HepG2 (cell line): ENCODE measurements around the gene FLRT2. TPM values are rescaled to one million over a fixed set of nuclear protein-coding genes. Genes with fewer than 3 reads are reported as not detected.

Experiments used
- ATAC-seq: fragments of 200-7000 bp; cut with Tn5 transposase; 3 replicates; pipeline ENCODE4 v1.9.1; 2020; ENCODE audit warnings: mild to moderate bottlenecking, moderate library complexity
- BruUV-seq: library from RNA; stranded (reverse); fragments of 400-500 nt; replicated peaks from 2 replicates; lab custom pipeline; 2021; lab: Mats Ljungman, UMichigan
- CTCF ChIA-PET: fragments of 300-600 bp; formaldehyde crosslinking; extraction: SDS; loops from one replicate; lab custom pipeline; 2021; ENCODE audit warnings: low total read pairs, inconsistent platforms, low intra/inter-chr PET ratio; lab: Yijun Ruan, JAX
- POLR2A ChIA-PET: fragments of 350-600 bp; sonication (Branson Sonifier 250); formaldehyde crosslinking; loops from one replicate; lab custom pipeline; 2020; ENCODE audit warnings: antibody characterized with exemption, inconsistent platforms; lab: Yijun Ruan, JAX
- DNase-seq: peaks from one replicate; pipeline ENCODE4 v3.0.0-alpha.2; 2015; ENCODE audit warnings: low spot score
- FAIRE-seq: peaks from 3 replicates; lab custom pipeline; 2011; peaks lifted over from hg19 to GRCh38; lab: Jason Lieb, UNC
- H2AFZ ChIP-seq: one replicate; pipeline ENCODE4 v1.6.1; 2011; ENCODE audit warnings: low read length, inconsistent platforms
- H3K27ac ChIP-seq: fragments of 300-600 bp; 3 replicates; pipeline ENCODE4 v1.8.0; 2011; ENCODE audit warnings: mixed run types, mild to moderate bottlenecking, mixed read lengths, low read length, inconsistent platforms; ENCODE audit not compliant: insufficient read depth; ENCODE audit errors: extremely low read length
- H3K27me3 ChIP-seq, 2 experiments: fragments of 200-600 bp in 1 of 2; 2 replicates in 1 of 2; 3 replicates in 1 of 2; pipeline versions ENCODE4 v1.6.0 to v1.8.0; 2011; ENCODE audit warnings: low read length in 2 of 2, mild to moderate bottlenecking in 2 of 2, moderate library complexity in 2 of 2, inconsistent platforms in 1 of 2; ENCODE audit not compliant: insufficient read depth in 2 of 2, control insufficient read depth in 1 of 2
- H3K36me3 ChIP-seq, 2 experiments: fragments of 200-600 bp in 1 of 2; replicated peaks in 1 of 2; 2 replicates in 1 of 2; 3 replicates in 1 of 2; pipeline versions ENCODE4 v1.5.1 to v1.8.0; 2011; ENCODE audit warnings: low read length in 2 of 2, inconsistent platforms in 1 of 2; ENCODE audit not compliant: insufficient read depth in 2 of 2, control insufficient read depth in 1 of 2
- H3K4me1 ChIP-seq: 2 replicates; pipeline ENCODE4 v1.5.1; 2012; ENCODE audit warnings: low read length, inconsistent platforms; ENCODE audit not compliant: insufficient read depth
- H3K4me2 ChIP-seq: 2 replicates; pipeline ENCODE4 v1.6.0; 2011; ENCODE audit warnings: low read depth, low read length, inconsistent platforms
- H3K4me3 ChIP-seq, 3 experiments: fragments of 200-600 bp in 1 of 3; sonication (generic), shearing (Covaris generic) in 1 of 3; replicated peaks in 1 of 3; 2 replicates each; pipeline ENCODE4 v1.5.1; 2011 to 2016; ENCODE audit warnings: low read length in 3 of 3, inconsistent platforms in 2 of 3, low read depth in 2 of 3, mild to moderate bottlenecking in 2 of 3, control low read depth in 1 of 3, mixed read lengths in 1 of 3; ENCODE audit not compliant: insufficient read depth in 1 of 3
- H3K79me2 ChIP-seq: one replicate; pipeline ENCODE4 v1.6.1; 2011; ENCODE audit warnings: low read length, inconsistent platforms; ENCODE audit not compliant: insufficient read depth
- H3K9ac ChIP-seq: 2 replicates; pipeline ENCODE4 v1.6.0; 2011; ENCODE audit warnings: mild to moderate bottlenecking, low read depth, low read length, inconsistent platforms; ENCODE audit not compliant: insufficient read depth
- H3K9me3 ChIP-seq: 2 replicates; pipeline ENCODE4 v1.5.1; 2012; ENCODE audit warnings: mild to moderate bottlenecking, low read length
- H4K20me1 ChIP-seq: 2 replicates; pipeline ENCODE4 v1.6.0; 2011; ENCODE audit warnings: inconsistent platforms, mild to moderate bottlenecking, low read length, moderate library complexity; ENCODE audit not compliant: insufficient read depth
- CEBPZ ChIP-seq: IDR thresholded peaks from 2 replicates; pipeline ENCODE4 v1.6.1; 2012; ENCODE audit warnings: low read length, improper control_type of control experiment
- HOXD1 ChIP-seq: sonication (generic); formaldehyde crosslinking; IDR thresholded peaks from 2 replicates; pipeline ENCODE4 v1.5.0; 2020; ENCODE audit warnings: missing genetic modification reagents
- LRRFIP1 ChIP-seq: sonication (generic); formaldehyde crosslinking; conservative IDR thresholded peaks from 2 replicates; pipeline ENCODE4 v1.4.0; 2020; ENCODE audit warnings: missing genetic modification reagents
- NRL ChIP-seq: sonication (generic); formaldehyde crosslinking; IDR thresholded peaks from 2 replicates; pipeline ENCODE4 v1.5.0; 2020; ENCODE audit warnings: missing genetic modification reagents, mild to moderate bottlenecking, moderate library complexity, borderline replicate concordance
- ZHX2 ChIP-seq, 2 experiments: sonication (generic) in 1 of 2; formaldehyde crosslinking in 1 of 2; IDR thresholded peaks; 2 replicates each; pipeline versions ENCODE4 v1.6.1 to v1.9.0; 2014 to 2022; ENCODE audit warnings: antibody characterized with exemption in 1 of 2, borderline replicate concordance in 1 of 2, inconsistent platforms in 1 of 2, low read depth in 1 of 2, missing genetic modification reagents in 1 of 2
- ZNF280B ChIP-seq: sonication (generic); formaldehyde crosslinking; IDR thresholded peaks from 2 replicates; pipeline ENCODE4 v1.5.0; 2020; ENCODE audit warnings: missing genetic modification reagents, mild to moderate bottlenecking, borderline replicate concordance
- ZNF660 ChIP-seq: sonication (generic); formaldehyde crosslinking; IDR thresholded peaks from 2 replicates; pipeline ENCODE4 v1.5.1; 2020; ENCODE audit warnings: mild to moderate bottlenecking, low read depth, missing genetic modification reagents, borderline replicate concordance
- WGBS: methylation state at CpG from one replicate; pipeline ENCODE4 v1.1.6; 2017; ENCODE audit warnings: low lambda C conversion rate; 5-methylcytosine and 5-hydroxymethylcytosine counted together
- in situ Hi-C: cut with HindIII; loops from 2 replicates; pipeline ENCODE4 v1.10.0; 2017; ENCODE audit warnings: low pct_unique_long_range_greater_than_20kb; ENCODE audit not compliant: extremely low pct_ligation_motif_present
- intact Hi-C: fragments of 100-400 bp; cut with micrococcal nuclease; formaldehyde crosslinking; loops from one replicate; pipeline ENCODE4 v1.10.0; 2022; ENCODE audit not compliant: unreplicated experiment
- polyA plus RNA-seq, 8 experiments: library from polyadenylated mRNA; depleted of rRNA in 3 of 8; stranded (reverse) in 7 of 8; unstranded in 1 of 8; fragments of >200 nt; fragmentation: Illumina TruSeq in 4 of 8; extraction: Trizol in 4 of 8; gene quantifications; 2 replicates each; pipeline versions ENCODE4 v1.2.1 to v1.2.3, GENCODE V29; 2011 to 2016; ENCODE audit warnings: low read depth in 4 of 8, missing spikeins in 1 of 8, mixed read lengths in 1 of 8; ENCODE audit not compliant: insufficient read depth in 1 of 8
- total RNA-seq, 5 experiments: library from RNA; depleted of rRNA; stranded (reverse); fragments of >200 nt; fragmentation: Illumina TruSeq; extraction: Trizol; gene quantifications; 2 replicates each; pipeline ENCODE4 v1.2.3, GENCODE V29; 2016; ENCODE audit warnings: low read depth in 1 of 5

Gene FLRT2
- total and polyA plus RNA-seq, 2 of the 13 experiments (the other 11 are each of a cell fraction or from before 2014, with no cell fraction given): not detected

GRCh38 chr14:85601246-85601645 is 71.3 kb downstream of the FLRT2 start:
- in situ Hi-C loops: no loop called here
- TF ChIP-seq LRRFIP1 (CRISPR knock-in tag) (no peak), ZNF660 (CRISPR knock-in tag) (no peak), NRL (CRISPR knock-in tag) (no peak), CEBPZ (no peak), HOXD1 (CRISPR knock-in tag) (no peak), ZNF280B (CRISPR knock-in tag) (no peak), ZHX2 (IDR thresholded peaks at IDR 0.05; ENCODE audit: low read depth) (no peak), ZHX2 (CRISPR knock-in tag; IDR thresholded peaks at IDR 0.05; ENCODE audit: borderline replicate concordance) (no peak)

More at GRCh38 chr14:85601246-85601645, 71.3 kb downstream of the FLRT2 start:
- DNase-seq (no peak), ATAC-seq (no peak), FAIRE-seq (no peak)
- 0% methylated on average over 1 of the region's 1 CpG for WGBS
- Histone ChIP-seq H3K4me3 (no peak overlapping the region), H3K9me3 (peaks cover 26% of the 10 kb centered on the region; the same call in 1 of the 2 replicates), H3K4me1 (no peaks in the 10 kb centered on the region), H3K27ac (no peak overlapping the region), H3K36me3 (no peaks in the 10 kb centered on the region), H4K20me1 (no peaks in the 10 kb centered on the region), H3K9ac (no peak overlapping the region), H3K27me3 (no peaks in the 10 kb centered on the region), H2AFZ (no peak overlapping the region), H3K4me2 (no peak overlapping the region), H3K79me2 (no peaks in the 10 kb centered on the region)
- intact Hi-C loops: no loop called here
- ChIA-PET POLR2A (no interaction called here), CTCF (no interaction called here)
- no TSS peak for BruUV-seq
